Activated CD8-positive, alpha-beta memory T cell treated with anti-CD3 and anti-CD28 coated beads for 36 hours (primary cell): ENCODE data around the gene ST14. TPM values are rescaled to one million over a fixed set of nuclear protein-coding genes. Genes with fewer than 3 reads are reported as not detected.
"Not testable (repeated sequence)": the region's sequence is repeated elsewhere in the genome, so short reads cannot be mapped to it uniquely, and the experiment has no call there.

Source experiments
- CTCF ChIA-PET: fragments of 350-600 bp; sonication (Branson Sonifier 250); formaldehyde crosslinking; loops from one replicate; lab custom pipeline; 2021; ENCODE audit warnings: antibody characterized with exemption; lab: Charles Lee
- POLR2A ChIA-PET: fragments of 350-600 bp; sonication (Branson Sonifier 250); formaldehyde crosslinking; loops from one replicate; lab custom pipeline; 2021; ENCODE audit warnings: antibody characterized with exemption; lab: Charles Lee
- total RNA-seq, 2 experiments: library from RNA; stranded (reverse); gene quantifications; one replicate each; pipeline ENCODE4 v1.2.3, GENCODE V29; 2021

ST14 gene
- total RNA-seq, 2 experiments from 2014 or later = 0.06 TPM; not detected in 1

GRCh38 chr11:130246270-130246669 is 86.7 kb downstream of the ST14 start:
- ChIA-PET CTCF (no interaction called here), POLR2A (no interaction called here)

- POLR2A ChIA-PET = no interaction called here
- CTCF ChIA-PET = no interaction called here
Measured at GRCh38 chr11:130246738-130247137, 87.2 kb downstream of the ST14 start.

GRCh38 chr11:130247319-130247718 is 87.7 kb downstream of the ST14 start:
- CTCF ChIA-PET = no interaction called here
- POLR2A ChIA-PET = no interaction called here

- ChIA-PET POLR2A (no interaction called here), CTCF (interaction anchor here (0.6 kb wide), 1 partner anchor 138 kb away, joined by 3 read pairs; no protein-coding TSS in a partner anchor)
Measured at GRCh38 chr11:130249371-130249770, 89.8 kb downstream of the ST14 start.

GRCh38 chr11:130249929-130250328 is 90.3 kb downstream of the ST14 start:
- CTCF ChIA-PET, POLR2A ChIA-PET: not testable (repeated sequence)

- CTCF ChIA-PET, POLR2A ChIA-PET: not testable (repeated sequence)
Measured at GRCh38 chr11:130251763-130252162, 92.2 kb downstream of the ST14 start.

Other genes with a start within 250 kb of the ST14 start
- 10 to 100 TPM; 13.9 to 15.2 TPM for gene PRDM10, start 156.9 kb upstream of the ST14 start, total RNA-seq
- 10 to 100 TPM; 49.7 to 56.1 TPM for gene APLP2, start 89.9 kb upstream of the ST14 start, total RNA-seq
- 10 to 100 TPM; 37.6 to 42.9 TPM for gene ZBTB44, start 155.1 kb downstream of the ST14 start, total RNA-seq